CD4-positive, alpha-beta T cell treated with Interferon gamma for 1 hour (primary cell): ENCODE results near the gene JAM3.
A peak's percentile ranks its signal among the peaks of the same experiment; 100 is the strongest.

Source experiments
- DNase-seq: peaks from one replicate; pipeline ENCODE4 v3.0.0-alpha.2; 2020

Gene JAM3

GRCh38 chr11:134118006-134118405 is 49.1 kb downstream of the JAM3 start:
- no peak for DNase-seq

GRCh38 chr11:134119094-134119493 is 50.2 kb downstream of the JAM3 start:
- no peak for DNase-seq

- no peak for DNase-seq
Observed at GRCh38 chr11:134120143-134120850, 51.4 kb downstream of the JAM3 start.

GRCh38 chr11:134120921-134121526 is 52.2 kb downstream of the JAM3 start:
- DNase-seq, result no peak

GRCh38 chr11:134124660-134125451 is 56.0 kb downstream of the JAM3 start:
- DNase-seq, result no peak

- DNase-seq, result no peak
Observed at GRCh38 chr11:134125507-134125906, 56.6 kb downstream of the JAM3 start.

- DNase-seq, result no peak
Observed at GRCh38 chr11:134126217-134126822, 57.4 kb downstream of the JAM3 start.

- DNase-seq, result no peak
Observed at GRCh38 chr11:134131628-134132244, 62.9 kb downstream of the JAM3 start.

GRCh38 chr11:134132808-134133207 is 63.9 kb downstream of the JAM3 start:
- no peak for DNase-seq

- no peak for DNase-seq
Observed at GRCh38 chr11:134134167-134134566, 65.3 kb downstream of the JAM3 start.

GRCh38 chr11:134138376-134138775 is 69.5 kb downstream of the JAM3 start:
- DNase-seq, result no peak

- no peak for DNase-seq
Observed at GRCh38 chr11:134139303-134139872, 70.5 kb downstream of the JAM3 start.

- DNase-seq, result peak; percentile 9
Observed at GRCh38 chr11:134139873-134140331, 71.0 kb downstream of the JAM3 start.

GRCh38 chr11:134140961-134141490 is 72.2 kb downstream of the JAM3 start:
- no peak for DNase-seq

GRCh38 chr11:134142536-134142935 is 73.7 kb downstream of the JAM3 start:
- no peak for DNase-seq

- DNase-seq, result no peak
Observed at GRCh38 chr11:134143801-134144200, 74.9 kb downstream of the JAM3 start.

GRCh38 chr11:134144744-134145143 is 75.9 kb downstream of the JAM3 start:
- DNase-seq, result no peak

- no peak for DNase-seq
Observed at GRCh38 chr11:134145715-134146114, 76.8 kb downstream of the JAM3 start.

- DNase-seq, result no peak
Observed at GRCh38 chr11:134146598-134146997, 77.7 kb downstream of the JAM3 start.

- no peak for DNase-seq
Observed at GRCh38 chr11:134149371-134149770, 80.5 kb downstream of the JAM3 start.

GRCh38 chr11:134150195-134150903 is 81.5 kb downstream of the JAM3 start:
- DNase-seq, result no peak
